Progenitor cell of endocrine pancreas (in vitro differentiated cells): ENCODE data around the gene MAGEA4. TPM values are rescaled to one million over a fixed set of nuclear protein-coding genes. Genes with fewer than 3 reads are reported as not detected.

ENCODE experiments used
- DNase-seq: peaks from one replicate; pipeline ENCODE4 v3.0.0; 2021; ENCODE audit warnings: low spot score; ENCODE audit not compliant: unreplicated experiment
- H3K27ac Mint-ChIP-seq: 2 replicates; pipeline ENCODE4 v1.8.0; 2021; ENCODE audit warnings: mild to moderate bottlenecking, moderate library complexity, mixed read lengths
- H3K27me3 Mint-ChIP-seq: 2 replicates; pipeline ENCODE4 v1.8.0; 2021; ENCODE audit warnings: mixed read lengths
- H3K36me3 Mint-ChIP-seq: 2 replicates; pipeline ENCODE4 v1.8.0; 2022; ENCODE audit warnings: mixed read lengths; ENCODE audit not compliant: insufficient read depth
- H3K4me1 Mint-ChIP-seq: 2 replicates; pipeline ENCODE4 v1.8.0; 2021; ENCODE audit warnings: low read depth, mixed read lengths
- H3K4me3 Mint-ChIP-seq: 2 replicates; pipeline ENCODE4 v1.8.0; 2021; ENCODE audit warnings: low read depth, mild to moderate bottlenecking, moderate library complexity, mixed read lengths
- H3K9me3 Mint-ChIP-seq: 2 replicates; pipeline ENCODE4 v1.8.0; 2021; ENCODE audit warnings: low read depth, mixed read lengths
- total RNA-seq: library from RNA; stranded (reverse); gene quantifications from 2 replicates; pipeline ENCODE4 v1.2.1, GENCODE V29; 2021
- TF ChIP-seq, protein P1 (sequence below): fragments of 200-600 bp; sonication (generic); IDR thresholded peaks from one replicate; pipeline ENCODE4 v1.5.0; 2021; ENCODE audit warnings: antibody characterized with exemption, mild to moderate bottlenecking; ENCODE audit not compliant: unreplicated experiment

MAGEA4 gene
- total RNA-seq, 1 donor from 2014 or later: not detected

DNA sequence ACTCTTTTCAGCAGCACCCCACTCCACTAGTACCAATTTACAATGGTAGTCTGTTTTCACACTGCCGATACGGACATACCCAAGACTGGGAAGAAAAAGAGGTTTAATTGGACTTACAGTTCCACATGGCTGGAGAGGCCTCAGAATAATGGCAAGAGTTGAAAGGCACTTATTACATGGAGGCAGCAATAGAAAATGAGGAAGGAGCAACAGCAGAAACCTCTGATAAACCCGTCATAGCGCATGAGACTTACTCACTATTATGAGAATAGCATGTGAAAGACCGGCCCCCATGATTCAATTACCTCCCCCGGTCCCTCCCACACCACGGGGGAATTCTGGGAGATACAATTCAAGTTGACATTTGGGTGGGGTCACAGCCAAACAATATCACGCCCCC, 34.1 kb upstream of the MAGEA4 start:
- Mint-ChIP-seq H3K27ac (no peak overlapping the region), H3K36me3 (no peaks in the 10 kb centered on the region), H3K27me3 (no peaks in the 10 kb centered on the region), H3K4me1 (no peaks in the 10 kb centered on the region), H3K9me3 (peaks cover 35% of the 10 kb centered on the region), H3K4me3 (no peak overlapping the region)
- DNase-seq: no peak
- TF ChIP-seq, protein P1, sequence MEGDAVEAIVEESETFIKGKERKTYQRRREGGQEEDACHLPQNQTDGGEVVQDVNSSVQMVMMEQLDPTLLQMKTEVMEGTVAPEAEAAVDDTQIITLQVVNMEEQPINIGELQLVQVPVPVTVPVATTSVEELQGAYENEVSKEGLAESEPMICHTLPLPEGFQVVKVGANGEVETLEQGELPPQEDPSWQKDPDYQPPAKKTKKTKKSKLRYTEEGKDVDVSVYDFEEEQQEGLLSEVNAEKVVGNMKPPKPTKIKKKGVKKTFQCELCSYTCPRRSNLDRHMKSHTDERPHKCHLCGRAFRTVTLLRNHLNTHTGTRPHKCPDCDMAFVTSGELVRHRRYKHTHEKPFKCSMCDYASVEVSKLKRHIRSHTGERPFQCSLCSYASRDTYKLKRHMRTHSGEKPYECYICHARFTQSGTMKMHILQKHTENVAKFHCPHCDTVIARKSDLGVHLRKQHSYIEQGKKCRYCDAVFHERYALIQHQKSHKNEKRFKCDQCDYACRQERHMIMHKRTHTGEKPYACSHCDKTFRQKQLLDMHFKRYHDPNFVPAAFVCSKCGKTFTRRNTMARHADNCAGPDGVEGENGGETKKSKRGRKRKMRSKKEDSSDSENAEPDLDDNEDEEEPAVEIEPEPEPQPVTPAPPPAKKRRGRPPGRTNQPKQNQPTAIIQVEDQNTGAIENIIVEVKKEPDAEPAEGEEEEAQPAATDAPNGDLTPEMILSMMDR: no peak

DNA sequence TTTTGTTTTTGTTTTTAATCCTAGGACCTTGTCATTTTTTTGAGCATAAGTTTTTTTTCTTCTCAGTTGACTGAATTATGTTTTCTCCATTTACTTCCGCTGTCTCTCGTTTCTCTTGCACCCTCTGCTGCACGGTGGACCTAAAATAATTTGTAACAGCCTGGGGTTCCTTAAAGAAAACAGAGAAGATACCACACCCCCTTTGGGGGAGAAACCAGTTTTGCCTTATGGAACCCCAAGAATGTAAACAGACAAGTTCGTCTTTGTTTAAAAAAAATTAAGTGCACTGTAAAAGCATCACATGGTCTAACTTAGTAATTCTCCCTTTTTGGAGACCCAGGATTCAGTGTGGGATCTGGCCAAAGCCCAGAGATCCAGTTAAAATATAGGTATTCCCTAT, 32.8 kb upstream of the MAGEA4 start:
- Mint-ChIP-seq H3K27ac (no peak overlapping the region), H3K9me3 (peaks cover 35% of the 10 kb centered on the region)
- TF ChIP-seq, protein P1: no peak

DNA sequence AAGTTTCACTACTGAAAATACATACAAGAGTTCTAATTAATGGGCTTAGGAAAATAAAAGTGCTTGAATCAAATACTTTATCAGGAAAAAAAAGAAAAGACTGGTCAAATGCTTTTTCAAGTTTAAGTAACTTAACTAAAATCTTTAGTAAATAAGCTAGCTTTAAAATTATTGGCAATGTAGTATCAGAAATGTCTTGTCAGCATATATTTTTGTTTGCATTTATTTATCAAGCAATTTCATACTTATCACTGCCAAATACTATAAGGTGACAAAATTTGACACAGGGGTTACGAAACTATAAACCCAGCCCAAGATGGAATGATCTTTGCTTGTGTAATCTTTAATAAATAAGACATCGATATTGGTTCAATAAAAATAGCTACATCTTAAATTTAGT, 31.8 kb upstream of the MAGEA4 start:
- no peak overlapping the region for H3K4me3 Mint-ChIP-seq

More for the DNA sequence above, 32.8 kb upstream of the MAGEA4 start:
- DNase-seq: no peak
- H3K27me3 Mint-ChIP-seq: no peaks in the 10 kb centered on the region
- H3K4me1 Mint-ChIP-seq: no peaks in the 10 kb centered on the region
- no peak overlapping the region for H3K4me3 Mint-ChIP-seq
- no peaks in the 10 kb centered on the region for H3K36me3 Mint-ChIP-seq

DNA sequence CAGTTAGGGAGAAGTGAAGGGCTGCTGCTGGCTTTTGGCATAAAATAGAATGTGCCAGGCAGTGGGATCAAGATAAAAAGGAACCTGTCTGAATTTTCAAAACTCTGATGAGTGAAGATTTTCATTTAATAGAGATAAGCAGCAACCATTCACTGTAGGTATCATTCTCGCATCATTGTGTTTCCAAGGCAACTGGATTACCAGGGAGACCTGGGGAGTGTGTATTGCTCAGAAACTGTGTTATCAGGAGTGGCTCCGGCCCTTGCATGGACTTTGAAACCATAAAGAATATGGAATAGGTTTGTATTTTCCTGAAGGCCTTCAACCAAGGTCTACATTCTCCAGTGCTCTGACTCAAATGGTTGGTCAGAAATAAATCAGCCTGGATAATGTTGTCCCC, 23.3 kb upstream of the MAGEA4 start:
- H3K4me1 Mint-ChIP-seq: no peaks in the 10 kb centered on the region
- H3K27ac Mint-ChIP-seq: no peak overlapping the region
- TF ChIP-seq, protein P1: no peak
- H3K27me3 Mint-ChIP-seq: no peaks in the 10 kb centered on the region
- DNase-seq: no peak
- peaks cover 46% of the 10 kb centered on the region for H3K9me3 Mint-ChIP-seq
- peaks cover 2% of the 10 kb centered on the region for H3K36me3 Mint-ChIP-seq
- no peak overlapping the region for H3K4me3 Mint-ChIP-seq

More for the DNA sequence above, 31.8 kb upstream of the MAGEA4 start:
- no peaks in the 10 kb centered on the region for H3K27me3 Mint-ChIP-seq
- no peak overlapping the region for H3K27ac Mint-ChIP-seq
- no peaks in the 10 kb centered on the region for H3K36me3 Mint-ChIP-seq
- no peak for DNase-seq
- peaks cover 39% of the 10 kb centered on the region for H3K9me3 Mint-ChIP-seq
- H3K4me1 Mint-ChIP-seq: no peaks in the 10 kb centered on the region
- TF ChIP-seq, protein P1: no peak

DNA sequence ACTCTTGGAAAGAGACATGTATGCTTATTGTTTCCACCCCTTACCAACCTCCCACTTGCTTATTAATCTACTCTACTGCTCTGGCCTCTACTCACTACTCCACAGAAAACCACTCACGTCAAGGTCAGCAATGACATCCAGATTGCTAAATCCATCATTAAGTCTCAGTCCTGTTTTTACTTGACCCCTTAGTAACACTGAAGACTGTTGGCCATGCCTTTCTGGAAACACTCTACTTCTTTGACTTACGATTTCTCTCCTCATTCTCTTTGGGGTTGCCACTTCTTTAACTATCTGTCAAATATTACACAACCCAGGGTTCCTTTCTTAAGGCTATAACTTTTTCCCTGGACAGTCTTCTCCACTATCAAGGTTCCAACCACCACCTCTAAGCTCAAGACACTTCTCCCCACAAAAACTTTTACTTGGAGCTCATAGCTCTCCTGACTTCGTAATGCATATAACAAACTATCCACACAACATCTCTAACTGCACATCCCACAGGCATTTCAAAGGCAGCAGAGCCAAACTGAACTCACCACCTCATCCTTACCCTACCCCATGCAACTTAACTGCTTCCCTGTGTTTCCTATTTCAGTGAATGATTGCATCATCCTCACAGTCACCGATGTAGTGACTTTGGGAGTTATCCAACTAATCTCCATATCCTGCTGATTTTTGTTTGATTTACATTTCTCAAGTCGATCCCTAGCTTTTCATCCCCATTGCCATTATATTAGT, 15.8 kb upstream of the MAGEA4 start:
- no peaks in the 10 kb centered on the region for H3K36me3 Mint-ChIP-seq
- no peaks in the 10 kb centered on the region for H3K27me3 Mint-ChIP-seq
- TF ChIP-seq, protein P1: no peak
- H3K4me1 Mint-ChIP-seq: no peaks in the 10 kb centered on the region
- DNase-seq: no peak
- no peak overlapping the region for H3K4me3 Mint-ChIP-seq
- no peak overlapping the region for H3K27ac Mint-ChIP-seq
- H3K9me3 Mint-ChIP-seq: peaks cover 13% of the 10 kb centered on the region
